WTC11 (cell line): ENCODE measurements around the gene TMEM165. TPM values are rescaled to one million over a fixed set of nuclear protein-coding genes. Genes with fewer than 3 reads are reported as not detected.

Experiments
- ATAC-seq: fragments of 200-7000 bp; cut with Tn5 transposase; 2 replicates; pipeline ENCODE4 v1.10.0; 2021; ENCODE audit warnings: mild to moderate bottlenecking, moderate library complexity
- CTCF ChIA-PET: fragments of 300-600 bp; sonication (Branson Sonifier 250); formaldehyde crosslinking; loops from one replicate; lab custom pipeline; 2021; ENCODE audit warnings: antibody characterized with exemption; lab: Charles Lee
- POLR2A ChIA-PET: fragments of 350-600 bp; sonication (Branson Sonifier 250); formaldehyde crosslinking; loops from one replicate; lab custom pipeline; 2021; ENCODE audit warnings: antibody characterized with exemption; lab: Charles Lee
- DNase-seq: peaks from one replicate; pipeline ENCODE4 v3.0.0; 2021; ENCODE audit warnings: low spot score
- H3K27ac Mint-ChIP-seq: 2 replicates; pipeline ENCODE4 v1.8.0; 2021; ENCODE audit warnings: mixed read lengths
- H3K27me3 Mint-ChIP-seq: 2 replicates; pipeline ENCODE4 v1.8.0; 2021; ENCODE audit warnings: low read depth, mild to moderate bottlenecking, moderate library complexity, mixed read lengths
- H3K36me3 Mint-ChIP-seq: 2 replicates; pipeline ENCODE4 v1.8.0; 2021; ENCODE audit warnings: mixed read lengths
- H3K4me1 Mint-ChIP-seq: 2 replicates; pipeline ENCODE4 v1.8.0; 2022; ENCODE audit warnings: mixed read lengths
- H3K4me3 Mint-ChIP-seq: 2 replicates; pipeline ENCODE4 v1.8.0; 2021; ENCODE audit warnings: mild to moderate bottlenecking, moderate library complexity, mixed read lengths
- H3K9me3 Mint-ChIP-seq: 2 replicates; pipeline ENCODE4 v1.8.0; 2021; ENCODE audit warnings: mixed read lengths
- GRHL2 ChIP-seq: fragments of 250-450 bp; sonication (Bioruptor Pico); IDR thresholded peaks from 2 replicates; pipeline ENCODE4 v1.8.0; 2022; ENCODE audit warnings: mild to moderate bottlenecking, moderate library complexity; ENCODE audit not compliant: insufficient replicate concordance, severe bottlenecking
- GTF2I ChIP-seq: fragments of 250-450 bp; sonication (Bioruptor Pico); conservative IDR thresholded peaks from 2 replicates; pipeline ENCODE4 v1.4.0; 2021; ENCODE audit warnings: mild to moderate bottlenecking
- IRF1 ChIP-seq: sonication (generic); formaldehyde crosslinking; IDR thresholded peaks from 2 replicates; pipeline ENCODE4 v1.8.0; 2023; ENCODE audit warnings: missing genetic modification reagents
- JUN ChIP-seq: sonication (generic); formaldehyde crosslinking; IDR thresholded peaks from 2 replicates; pipeline ENCODE4 v1.8.0; 2023; ENCODE audit warnings: mild to moderate bottlenecking, missing genetic modification reagents
- MAX ChIP-seq: sonication (generic); formaldehyde crosslinking; IDR thresholded peaks from 2 replicates; pipeline ENCODE4 v1.8.0; 2022; ENCODE audit warnings: mild to moderate bottlenecking, missing genetic modification reagents
- MXD4 ChIP-seq: fragments of 250-450 bp; sonication (Bioruptor Pico); IDR thresholded peaks from 2 replicates; pipeline ENCODE4 v1.8.0; 2021; ENCODE audit warnings: mild to moderate bottlenecking, moderate library complexity, borderline replicate concordance
- NFYB ChIP-seq: sonication (generic); formaldehyde crosslinking; conservative IDR thresholded peaks from 2 replicates; pipeline ENCODE4 v1.8.0; 2022; ENCODE audit warnings: low read depth, missing genetic modification reagents
- NR1H2 ChIP-seq: sonication (generic); formaldehyde crosslinking; IDR thresholded peaks from 2 replicates; pipeline ENCODE4 v1.9.0; 2021; ENCODE audit warnings: mild to moderate bottlenecking, moderate library complexity, missing genetic modification reagents
- NR3C1 ChIP-seq: sonication (generic); formaldehyde crosslinking; conservative IDR thresholded peaks from 2 replicates; pipeline ENCODE4 v1.8.1; 2023; ENCODE audit warnings: low read depth, mild to moderate bottlenecking, missing genetic modification reagents
- OVOL2 ChIP-seq: fragments of 250-450 bp; sonication (Bioruptor Pico); IDR thresholded peaks from 2 replicates; pipeline ENCODE4 v1.9.0; 2021; ENCODE audit warnings: mild to moderate bottlenecking, borderline replicate concordance
- PRRX2 ChIP-seq: fragments of 250-450 bp; sonication (Bioruptor Pico); IDR thresholded peaks from 2 replicates; pipeline ENCODE4 v1.8.0; 2021; ENCODE audit warnings: mild to moderate bottlenecking
- SMAD3 ChIP-seq: sonication (generic); formaldehyde crosslinking; IDR thresholded peaks from 2 replicates; pipeline ENCODE4 v1.8.0; 2022; ENCODE audit warnings: missing genetic modification reagents, mild to moderate bottlenecking, borderline replicate concordance
- SOX15 ChIP-seq: fragments of 250-450 bp; sonication (Bioruptor Pico); IDR thresholded peaks from 2 replicates; pipeline ENCODE4 v1.9.0; 2021; ENCODE audit warnings: mild to moderate bottlenecking
- SP1 ChIP-seq: sonication (generic); formaldehyde crosslinking; conservative IDR thresholded peaks from 2 replicates; pipeline ENCODE4 v1.8.1; 2022; ENCODE audit warnings: missing genetic modification reagents
- TEAD1 ChIP-seq: sonication (generic); formaldehyde crosslinking; IDR thresholded peaks from 2 replicates; pipeline ENCODE4 v1.8.0; 2022; ENCODE audit warnings: mild to moderate bottlenecking, missing genetic modification reagents
- ZNF232 ChIP-seq: sonication (generic); formaldehyde crosslinking; IDR thresholded peaks from 2 replicates; pipeline ENCODE4 v1.8.0; 2022; ENCODE audit warnings: mild to moderate bottlenecking, missing genetic modification reagents
- ZNF263 ChIP-seq: sonication (generic); formaldehyde crosslinking; IDR thresholded peaks from 2 replicates; pipeline ENCODE4 v1.8.1; 2022; ENCODE audit warnings: low read depth, mild to moderate bottlenecking, moderate library complexity, missing genetic modification reagents
- ZNF416 ChIP-seq: fragments of 250-450 bp; sonication (Bioruptor Pico); IDR thresholded peaks from 2 replicates; pipeline ENCODE4 v1.9.0; 2021; ENCODE audit warnings: mild to moderate bottlenecking, inconsistent platforms
- ZNF423 ChIP-seq: fragments of 250-450 bp; sonication (Bioruptor Pico); IDR thresholded peaks from 2 replicates; pipeline ENCODE4 v2.1.2; 2022; ENCODE audit warnings: mild to moderate bottlenecking, moderate library complexity
- ZNF671 ChIP-seq: fragments of 250-450 bp; sonication (Bioruptor Pico); IDR thresholded peaks from 2 replicates; pipeline ENCODE4 v1.8.0; 2021; ENCODE audit warnings: mild to moderate bottlenecking
- total RNA-seq: library from RNA; stranded (reverse); gene quantifications from 3 replicates; pipeline ENCODE4 v1.2.3, GENCODE V29; 2021
- TF ChIP-seq, protein P1 (sequence below): sonication (generic); formaldehyde crosslinking; IDR thresholded peaks from 2 replicates; pipeline ENCODE4 v1.8.1; 2023; ENCODE audit warnings: mild to moderate bottlenecking, missing genetic modification reagents, borderline replicate concordance
- TF ChIP-seq, protein P2 (sequence below): sonication (generic); formaldehyde crosslinking; IDR thresholded peaks from 2 replicates; pipeline ENCODE4 v1.8.1; 2023; ENCODE audit warnings: mild to moderate bottlenecking, moderate library complexity, missing genetic modification reagents
- TF ChIP-seq, protein P3 (sequence below): fragments of 250-450 bp; sonication (Bioruptor Pico); IDR thresholded peaks from 2 replicates; pipeline ENCODE4 v1.9.0; 2021; ENCODE audit warnings: mild to moderate bottlenecking
- TF ChIP-seq, protein P4 (sequence below): sonication (generic); formaldehyde crosslinking; IDR thresholded peaks from 2 replicates; pipeline ENCODE4 v1.8.0; 2022; ENCODE audit warnings: mild to moderate bottlenecking, missing genetic modification reagents

The TMEM165 gene
- total RNA-seq, 1 experiment from 2014 or later = 88.6 TPM

DNA sequence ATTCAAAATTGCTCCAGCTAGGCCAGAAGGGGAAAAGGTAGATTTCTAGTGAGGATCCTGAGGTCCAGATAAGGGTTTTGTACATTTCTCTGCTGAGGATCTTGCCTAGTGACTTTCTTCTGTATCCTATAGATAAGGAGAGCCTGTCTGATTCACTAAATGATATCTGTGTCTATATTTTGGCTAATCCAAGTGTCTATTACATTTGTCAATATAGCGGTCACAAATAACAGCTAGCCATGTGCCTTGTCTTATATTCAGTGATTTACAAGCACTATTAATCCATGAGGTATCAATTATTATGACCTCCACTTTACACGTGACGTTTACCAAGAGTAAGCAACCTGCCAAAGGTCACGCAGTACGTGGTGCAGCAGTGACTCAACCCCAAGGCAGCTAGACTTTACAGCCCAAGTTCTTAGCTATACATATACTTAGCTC, 41.6 kb downstream of the TMEM165 start:
- H3K4me1 Mint-ChIP-seq = peaks cover 20% of the 10 kb centered on the region
- H3K36me3 Mint-ChIP-seq = peaks cover 41% of the 10 kb centered on the region
- ChIA-PET POLR2A (interaction anchor here (0.6 kb wide), 1 partner anchor 400 kb away, joined by 5 read pairs; no protein-coding TSS in a partner anchor), CTCF (interaction anchor here (0.6 to 1.0 kb wide), 3 partner anchors 8 to 470 kb away, joined by 3 to 4 read pairs (median 4); no protein-coding TSS in a partner anchor)
- no peak for DNase-seq
- H3K27me3 Mint-ChIP-seq = no peaks in the 10 kb centered on the region
- no peak overlapping the region for H3K4me3 Mint-ChIP-seq
- H3K27ac Mint-ChIP-seq = no peak overlapping the region
- no peak for ATAC-seq
- no peaks in the 10 kb centered on the region for H3K9me3 Mint-ChIP-seq
- TF ChIP-seq ZNF416 (CRISPR knock-in tag) (no peak), TEAD1 (CRISPR knock-in tag) (no peak), ZNF671 (CRISPR knock-in tag) (no peak), NR1H2 (CRISPR knock-in tag) (no peak), SOX15 (CRISPR knock-in tag) (no peak), ZNF232 (CRISPR knock-in tag) (no peak), GRHL2 (CRISPR knock-in tag) (no peak), JUN (no peak), SMAD3 (CRISPR knock-in tag) (no peak), NR3C1 (CRISPR knock-in tag) (no peak), SP1 (CRISPR knock-in tag) (no peak), IRF1 (CRISPR knock-in tag) (no peak), MAX (CRISPR knock-in tag) (no peak), PRRX2 (CRISPR knock-in tag) (no peak)
- TF ChIP-seq, protein P1, sequence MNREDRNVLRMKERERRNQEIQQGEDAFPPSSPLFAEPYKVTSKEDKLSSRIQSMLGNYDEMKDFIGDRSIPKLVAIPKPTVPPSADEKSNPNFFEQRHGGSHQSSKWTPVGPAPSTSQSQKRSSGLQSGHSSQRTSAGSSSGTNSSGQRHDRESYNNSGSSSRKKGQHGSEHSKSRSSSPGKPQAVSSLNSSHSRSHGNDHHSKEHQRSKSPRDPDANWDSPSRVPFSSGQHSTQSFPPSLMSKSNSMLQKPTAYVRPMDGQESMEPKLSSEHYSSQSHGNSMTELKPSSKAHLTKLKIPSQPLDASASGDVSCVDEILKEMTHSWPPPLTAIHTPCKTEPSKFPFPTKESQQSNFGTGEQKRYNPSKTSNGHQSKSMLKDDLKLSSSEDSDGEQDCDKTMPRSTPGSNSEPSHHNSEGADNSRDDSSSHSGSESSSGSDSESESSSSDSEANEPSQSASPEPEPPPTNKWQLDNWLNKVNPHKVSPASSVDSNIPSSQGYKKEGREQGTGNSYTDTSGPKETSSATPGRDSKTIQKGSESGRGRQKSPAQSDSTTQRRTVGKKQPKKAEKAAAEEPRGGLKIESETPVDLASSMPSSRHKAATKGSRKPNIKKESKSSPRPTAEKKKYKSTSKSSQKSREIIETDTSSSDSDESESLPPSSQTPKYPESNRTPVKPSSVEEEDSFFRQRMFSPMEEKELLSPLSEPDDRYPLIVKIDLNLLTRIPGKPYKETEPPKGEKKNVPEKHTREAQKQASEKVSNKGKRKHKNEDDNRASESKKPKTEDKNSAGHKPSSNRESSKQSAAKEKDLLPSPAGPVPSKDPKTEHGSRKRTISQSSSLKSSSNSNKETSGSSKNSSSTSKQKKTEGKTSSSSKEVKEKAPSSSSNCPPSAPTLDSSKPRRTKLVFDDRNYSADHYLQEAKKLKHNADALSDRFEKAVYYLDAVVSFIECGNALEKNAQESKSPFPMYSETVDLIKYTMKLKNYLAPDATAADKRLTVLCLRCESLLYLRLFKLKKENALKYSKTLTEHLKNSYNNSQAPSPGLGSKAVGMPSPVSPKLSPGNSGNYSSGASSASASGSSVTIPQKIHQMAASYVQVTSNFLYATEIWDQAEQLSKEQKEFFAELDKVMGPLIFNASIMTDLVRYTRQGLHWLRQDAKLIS (CRISPR knock-in tag) = no peak
- TF ChIP-seq, protein P2, sequence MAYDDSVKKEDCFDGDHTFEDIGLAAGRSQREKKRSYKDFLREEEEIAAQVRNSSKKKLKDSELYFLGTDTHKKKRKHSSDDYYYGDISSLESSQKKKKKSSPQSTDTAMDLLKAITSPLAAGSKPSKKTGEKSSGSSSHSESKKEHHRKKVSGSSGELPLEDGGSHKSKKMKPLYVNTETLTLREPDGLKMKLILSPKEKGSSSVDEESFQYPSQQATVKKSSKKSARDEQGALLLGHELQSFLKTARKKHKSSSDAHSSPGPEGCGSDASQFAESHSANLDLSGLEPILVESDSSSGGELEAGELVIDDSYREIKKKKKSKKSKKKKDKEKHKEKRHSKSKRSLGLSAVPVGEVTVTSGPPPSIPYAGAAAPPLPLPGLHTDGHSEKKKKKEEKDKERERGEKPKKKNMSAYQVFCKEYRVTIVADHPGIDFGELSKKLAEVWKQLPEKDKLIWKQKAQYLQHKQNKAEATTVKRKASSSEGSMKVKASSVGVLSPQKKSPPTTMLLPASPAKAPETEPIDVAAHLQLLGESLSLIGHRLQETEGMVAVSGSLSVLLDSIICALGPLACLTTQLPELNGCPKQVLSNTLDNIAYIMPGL (CRISPR knock-in tag) = no peak
- TF ChIP-seq, protein P3, sequence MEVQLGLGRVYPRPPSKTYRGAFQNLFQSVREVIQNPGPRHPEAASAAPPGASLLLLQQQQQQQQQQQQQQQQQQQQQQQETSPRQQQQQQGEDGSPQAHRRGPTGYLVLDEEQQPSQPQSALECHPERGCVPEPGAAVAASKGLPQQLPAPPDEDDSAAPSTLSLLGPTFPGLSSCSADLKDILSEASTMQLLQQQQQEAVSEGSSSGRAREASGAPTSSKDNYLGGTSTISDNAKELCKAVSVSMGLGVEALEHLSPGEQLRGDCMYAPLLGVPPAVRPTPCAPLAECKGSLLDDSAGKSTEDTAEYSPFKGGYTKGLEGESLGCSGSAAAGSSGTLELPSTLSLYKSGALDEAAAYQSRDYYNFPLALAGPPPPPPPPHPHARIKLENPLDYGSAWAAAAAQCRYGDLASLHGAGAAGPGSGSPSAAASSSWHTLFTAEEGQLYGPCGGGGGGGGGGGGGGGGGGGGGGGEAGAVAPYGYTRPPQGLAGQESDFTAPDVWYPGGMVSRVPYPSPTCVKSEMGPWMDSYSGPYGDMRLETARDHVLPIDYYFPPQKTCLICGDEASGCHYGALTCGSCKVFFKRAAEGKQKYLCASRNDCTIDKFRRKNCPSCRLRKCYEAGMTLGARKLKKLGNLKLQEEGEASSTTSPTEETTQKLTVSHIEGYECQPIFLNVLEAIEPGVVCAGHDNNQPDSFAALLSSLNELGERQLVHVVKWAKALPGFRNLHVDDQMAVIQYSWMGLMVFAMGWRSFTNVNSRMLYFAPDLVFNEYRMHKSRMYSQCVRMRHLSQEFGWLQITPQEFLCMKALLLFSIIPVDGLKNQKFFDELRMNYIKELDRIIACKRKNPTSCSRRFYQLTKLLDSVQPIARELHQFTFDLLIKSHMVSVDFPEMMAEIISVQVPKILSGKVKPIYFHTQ = no peak
- TF ChIP-seq, all 79 proteins: peak for 0

DNA sequence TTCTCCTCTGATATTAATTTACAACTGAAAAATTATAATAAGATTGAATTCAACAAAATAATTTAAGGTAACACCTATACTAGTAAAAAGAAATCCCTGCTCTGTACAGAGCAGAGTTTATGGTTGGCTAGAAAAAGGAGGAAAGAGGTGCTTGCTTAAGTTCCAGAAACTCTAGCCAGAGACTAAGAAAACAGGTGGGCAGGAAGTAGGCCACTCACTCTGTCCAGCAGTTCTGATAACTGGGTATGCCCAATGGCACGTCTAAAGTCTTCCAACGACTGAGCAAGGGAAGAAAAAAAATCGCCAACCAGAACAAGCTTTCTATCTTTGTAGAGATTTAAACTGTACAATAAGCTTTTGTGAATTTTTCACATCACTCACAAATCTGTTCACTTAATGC, 42.1 kb downstream of the TMEM165 start:
- ChIA-PET CTCF (no interaction called here), POLR2A (interaction anchor here (0.5 kb wide), 1 partner anchor 365 kb away, joined by 3 read pairs; no protein-coding TSS in a partner anchor)
- H3K27ac Mint-ChIP-seq = no peak overlapping the region
- no peak for ATAC-seq
- peaks cover 46% of the 10 kb centered on the region for H3K36me3 Mint-ChIP-seq
- H3K4me1 Mint-ChIP-seq = peaks cover 16% of the 10 kb centered on the region
- no peaks in the 10 kb centered on the region for H3K9me3 Mint-ChIP-seq
- DNase-seq = no peak
- H3K27me3 Mint-ChIP-seq = no peaks in the 10 kb centered on the region
- no peak overlapping the region for H3K4me3 Mint-ChIP-seq
- no peak for TF ChIP-seq PRRX2 (CRISPR knock-in tag)
- no peak for TF ChIP-seq NR3C1 (CRISPR knock-in tag)
- no peak for TF ChIP-seq OVOL2
- TF ChIP-seq, protein P4, sequence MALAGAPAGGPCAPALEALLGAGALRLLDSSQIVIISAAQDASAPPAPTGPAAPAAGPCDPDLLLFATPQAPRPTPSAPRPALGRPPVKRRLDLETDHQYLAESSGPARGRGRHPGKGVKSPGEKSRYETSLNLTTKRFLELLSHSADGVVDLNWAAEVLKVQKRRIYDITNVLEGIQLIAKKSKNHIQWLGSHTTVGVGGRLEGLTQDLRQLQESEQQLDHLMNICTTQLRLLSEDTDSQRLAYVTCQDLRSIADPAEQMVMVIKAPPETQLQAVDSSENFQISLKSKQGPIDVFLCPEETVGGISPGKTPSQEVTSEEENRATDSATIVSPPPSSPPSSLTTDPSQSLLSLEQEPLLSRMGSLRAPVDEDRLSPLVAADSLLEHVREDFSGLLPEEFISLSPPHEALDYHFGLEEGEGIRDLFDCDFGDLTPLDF (CRISPR knock-in tag) = no peak
- no peak for TF ChIP-seq ZNF423 (CRISPR knock-in tag)
- TF ChIP-seq MXD4 (CRISPR knock-in tag) = no peak
- TF ChIP-seq ZNF263 (CRISPR knock-in tag) = no peak
- TF ChIP-seq GTF2I = no peak
- no peak for TF ChIP-seq NFYB (CRISPR knock-in tag)
